Measurements from ENCODE around the gene MIER2.

DNA sequence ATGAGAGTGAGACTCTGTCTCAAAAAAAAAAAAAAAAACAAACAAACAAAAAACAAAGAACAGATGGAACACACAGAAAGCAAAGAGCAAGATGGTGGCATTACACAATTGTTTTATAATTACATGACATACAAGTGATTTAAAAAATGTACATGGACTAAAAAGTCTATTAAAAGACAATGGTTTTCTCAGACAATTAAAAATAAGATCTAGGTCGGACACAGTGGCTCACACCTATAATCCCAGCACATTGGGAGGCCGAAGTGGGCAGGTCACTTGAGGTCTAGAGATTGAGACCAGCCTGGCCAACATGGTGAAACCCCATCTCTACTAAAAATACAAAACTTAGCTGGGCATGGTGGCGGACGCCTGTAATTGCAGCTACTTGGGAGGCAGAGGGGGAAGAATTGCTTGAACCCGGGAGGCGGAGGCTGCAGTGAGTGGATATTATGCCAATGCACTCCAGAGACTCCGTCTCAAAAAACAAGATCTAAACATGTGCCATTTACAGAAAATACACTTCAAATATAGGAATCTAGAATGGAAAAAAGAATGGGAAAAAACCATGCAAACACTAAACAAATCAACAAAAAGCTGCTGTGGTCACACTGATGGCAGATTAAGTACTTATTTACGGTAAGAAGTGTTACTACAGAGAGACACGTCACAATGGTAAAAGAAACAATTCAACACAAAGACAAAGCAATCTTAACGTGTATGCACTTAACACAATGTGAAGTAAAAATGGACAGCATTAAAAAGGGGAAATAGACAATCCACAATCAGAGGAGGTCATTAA is 26.7 kb downstream of the MIER2 start:
- TF ChIP-seq, protein P1, sequence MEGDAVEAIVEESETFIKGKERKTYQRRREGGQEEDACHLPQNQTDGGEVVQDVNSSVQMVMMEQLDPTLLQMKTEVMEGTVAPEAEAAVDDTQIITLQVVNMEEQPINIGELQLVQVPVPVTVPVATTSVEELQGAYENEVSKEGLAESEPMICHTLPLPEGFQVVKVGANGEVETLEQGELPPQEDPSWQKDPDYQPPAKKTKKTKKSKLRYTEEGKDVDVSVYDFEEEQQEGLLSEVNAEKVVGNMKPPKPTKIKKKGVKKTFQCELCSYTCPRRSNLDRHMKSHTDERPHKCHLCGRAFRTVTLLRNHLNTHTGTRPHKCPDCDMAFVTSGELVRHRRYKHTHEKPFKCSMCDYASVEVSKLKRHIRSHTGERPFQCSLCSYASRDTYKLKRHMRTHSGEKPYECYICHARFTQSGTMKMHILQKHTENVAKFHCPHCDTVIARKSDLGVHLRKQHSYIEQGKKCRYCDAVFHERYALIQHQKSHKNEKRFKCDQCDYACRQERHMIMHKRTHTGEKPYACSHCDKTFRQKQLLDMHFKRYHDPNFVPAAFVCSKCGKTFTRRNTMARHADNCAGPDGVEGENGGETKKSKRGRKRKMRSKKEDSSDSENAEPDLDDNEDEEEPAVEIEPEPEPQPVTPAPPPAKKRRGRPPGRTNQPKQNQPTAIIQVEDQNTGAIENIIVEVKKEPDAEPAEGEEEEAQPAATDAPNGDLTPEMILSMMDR (IDR thresholded peaks at IDR 0.05; ENCODE audit: low read length), result no peak
- no peak for TF ChIP-seq EZH2 (IDR thresholded peaks at IDR 0.05; ENCODE audit: borderline replicate concordance, low read length)

Data from OCI-LY1 (cell line).